NOMO-1 (cell line): Measurements from ENCODE around the gene SMOC2.
"Not testable (repeated sequence)": the region's sequence is repeated elsewhere in the genome, so short reads cannot be mapped to it uniquely, and the experiment has no call there.

ENCODE experiments used
- DNase-seq, 2 experiments: peaks; one replicate each; lab custom pipeline; 2025; ENCODE audit not compliant: unreplicated experiment in 2 of 2; lab: John Stamatoyannopoulos, UW

The SMOC2 gene

GRCh38 chr6:168671028-168671862, 230.3 kb downstream of the SMOC2 start:
- DNase-seq: no peak

GRCh38 chr6:168671863-168672546, 231.0 kb downstream of the SMOC2 start:
- DNase-seq: no peak

- no peak for DNase-seq
Measured at GRCh38 chr6:168674595-168674994, 233.6 kb downstream of the SMOC2 start.

- no peak for DNase-seq
Measured at GRCh38 chr6:168675375-168675774, 234.4 kb downstream of the SMOC2 start.

- no peak for DNase-seq
Measured at GRCh38 chr6:168675933-168676551, 235.1 kb downstream of the SMOC2 start.

GRCh38 chr6:168676552-168677322, 235.8 kb downstream of the SMOC2 start:
- no peak for DNase-seq

- DNase-seq: not testable (repeated sequence)
Measured at GRCh38 chr6:168677323-168677781, 236.4 kb downstream of the SMOC2 start.

GRCh38 chr6:168678077-168678476, 237.1 kb downstream of the SMOC2 start:
- no peak for DNase-seq

GRCh38 chr6:168678588-168678987, 237.6 kb downstream of the SMOC2 start:
- DNase-seq: no peak

- no peak for DNase-seq
Measured at GRCh38 chr6:168681748-168682147, 240.8 kb downstream of the SMOC2 start.

GRCh38 chr6:168683621-168684020, 242.6 kb downstream of the SMOC2 start:
- DNase-seq: no peak

- no peak for DNase-seq
Measured at GRCh38 chr6:168684471-168684870, 243.5 kb downstream of the SMOC2 start.

- no peak for DNase-seq
Measured at GRCh38 chr6:168684906-168685305, 243.9 kb downstream of the SMOC2 start.

- no peak for DNase-seq
Measured at GRCh38 chr6:168686029-168686738, 245.2 kb downstream of the SMOC2 start.

GRCh38 chr6:168686831-168687730, 246.1 kb downstream of the SMOC2 start:
- no peak for DNase-seq

GRCh38 chr6:168690271-168690670, 249.3 kb downstream of the SMOC2 start:
- no peak for DNase-seq

- DNase-seq: no peak
Measured at GRCh38 chr6:168691774-168692173, 250.8 kb downstream of the SMOC2 start.

- no peak for DNase-seq
Measured at GRCh38 chr6:168692193-168692914, 251.4 kb downstream of the SMOC2 start.

GRCh38 chr6:168692915-168693257, 251.9 kb downstream of the SMOC2 start:
- not testable (repeated sequence) for DNase-seq
